NCI-H446 (cell line): ENCODE results near the gene L3MBTL2.
"Not testable (repeated sequence)": the region's sequence is repeated elsewhere in the genome, so short reads cannot be mapped to it uniquely, and the experiment has no call there.

ENCODE experiments used
- DNase-seq, 2 experiments: peaks; one replicate each; lab custom pipeline; 2025; lab: John Stamatoyannopoulos, UW

The L3MBTL2 gene

DNA sequence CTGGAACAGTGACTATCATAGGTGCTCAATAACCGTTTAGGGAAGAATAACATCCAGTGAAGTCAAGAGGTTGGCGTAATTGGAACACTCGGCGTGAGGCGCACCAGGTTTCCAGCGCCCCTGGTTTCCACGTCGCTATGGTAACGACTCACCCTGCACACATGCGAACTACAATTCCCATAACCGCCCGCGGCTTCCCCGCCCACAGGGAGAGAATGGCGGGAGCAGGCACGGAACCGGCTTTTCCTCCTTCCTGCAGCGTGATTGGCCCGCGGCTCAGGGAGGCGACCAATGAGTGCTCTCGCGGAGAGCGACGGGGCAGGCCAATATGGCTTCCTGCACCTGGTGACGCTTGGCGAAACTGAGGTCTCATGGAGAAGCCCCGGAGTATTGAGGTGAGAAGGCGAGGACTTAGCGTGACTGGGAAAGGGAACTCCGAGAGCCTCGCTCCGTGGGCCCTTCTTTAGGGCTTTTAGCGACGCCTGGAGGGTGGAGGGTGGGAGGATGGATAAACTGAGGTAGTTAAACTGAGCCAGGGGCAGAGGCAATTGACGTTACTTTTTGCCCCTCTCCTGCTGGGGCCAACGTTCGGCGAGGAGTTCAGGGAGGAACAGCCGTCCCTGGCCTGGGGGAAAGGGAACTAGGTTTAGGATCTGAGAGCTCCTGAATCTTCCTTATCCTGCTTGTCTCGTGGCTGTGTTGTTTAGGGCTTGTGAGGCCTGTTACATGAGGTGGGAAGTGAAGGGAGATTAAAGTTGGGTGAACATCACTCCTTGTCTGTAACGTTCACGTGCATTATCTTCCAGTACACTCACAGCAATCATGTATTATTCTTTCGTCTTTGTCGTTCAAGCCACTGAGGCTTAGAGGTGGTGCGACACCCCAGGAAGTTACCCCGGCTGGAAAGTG is at the start of gene L3MBTL2:
TSS of gene L3MBTL2 (plus strand) at position 321 of the 909 bp plus-strand sequence. CDS start at position 372, 51 bp downstream.
- peak; percentile 90 to 97 for DNase-seq

DNA sequence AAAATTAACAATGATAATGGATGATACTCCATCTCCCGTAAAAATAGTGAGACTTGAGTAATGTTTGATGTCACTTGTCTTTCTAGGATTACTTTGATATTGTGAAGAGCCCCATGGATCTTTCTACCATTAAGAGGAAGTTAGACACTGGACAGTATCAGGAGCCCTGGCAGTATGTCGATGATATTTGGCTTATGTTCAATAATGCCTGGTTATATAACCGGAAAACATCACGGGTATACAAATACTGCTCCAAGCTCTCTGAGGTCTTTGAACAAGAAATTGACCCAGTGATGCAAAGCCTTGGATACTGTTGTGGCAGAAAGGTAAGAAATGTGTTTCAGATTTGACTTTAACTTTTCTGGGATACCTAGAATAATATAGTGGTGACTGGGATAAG is 48.0 kb upstream of the L3MBTL2 start:
- DNase-seq = no peak

DNA sequence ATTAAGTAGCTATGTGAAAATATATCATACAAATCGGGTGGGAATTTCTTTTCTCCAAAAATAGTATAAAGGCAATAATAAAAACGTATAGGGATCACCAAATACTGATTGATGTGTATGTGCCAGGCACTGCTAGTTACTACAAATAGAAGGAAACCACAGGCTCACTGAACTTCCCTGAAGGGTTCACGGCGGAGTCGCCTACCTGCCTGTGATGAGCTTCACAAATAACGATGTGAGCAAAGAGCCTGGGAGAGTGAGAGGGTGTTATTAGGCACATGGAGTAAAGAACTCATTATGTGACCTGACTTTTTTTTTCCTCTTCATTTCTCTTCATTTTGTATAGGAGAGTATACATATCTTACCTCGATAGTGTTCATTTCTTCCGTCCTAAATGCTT is 36.0 kb upstream of the L3MBTL2 start:
- no peak for DNase-seq

DNA sequence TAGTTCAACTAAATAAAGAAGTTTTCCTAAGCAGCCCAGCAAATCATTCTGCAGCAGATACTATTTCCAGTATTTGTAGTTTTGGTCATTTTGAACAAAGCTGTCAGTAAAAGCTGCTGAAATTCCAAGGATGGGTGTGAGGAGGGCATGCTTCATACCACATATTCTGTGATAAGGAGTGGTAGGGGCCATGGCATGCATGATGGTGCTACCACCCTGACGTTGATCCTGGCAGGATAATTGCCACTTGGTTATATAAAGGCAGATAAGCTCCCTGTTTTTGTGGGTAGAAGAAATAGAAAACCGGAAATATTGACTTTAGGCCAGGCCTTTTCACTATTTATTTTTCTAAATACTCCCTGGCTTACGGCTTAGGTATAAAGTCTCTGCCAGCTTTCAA is 33.1 kb upstream of the L3MBTL2 start:
- no peak for DNase-seq

DNA sequence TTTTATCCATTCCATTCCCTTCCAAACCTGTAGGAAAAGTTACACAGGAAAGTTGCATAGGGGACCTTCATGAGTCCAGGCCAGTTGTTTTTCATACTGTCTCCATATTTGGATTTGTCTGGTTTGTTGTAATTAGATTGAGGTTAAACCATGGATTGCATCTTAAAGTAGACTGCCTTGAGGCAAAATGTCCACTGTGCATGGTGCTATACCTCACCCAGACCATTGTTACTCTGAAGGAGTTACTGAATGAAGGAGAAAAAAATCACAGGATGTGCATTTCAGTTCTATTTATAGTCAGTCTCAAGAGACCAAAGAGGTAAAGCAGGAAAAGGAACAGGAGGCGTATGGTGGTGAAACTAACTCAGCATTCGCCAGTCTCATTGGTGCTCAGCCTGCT is 29.6 kb upstream of the L3MBTL2 start:
- DNase-seq = no peak

GRCh38 chr22:41177040-41177621 is 28.0 kb upstream of the L3MBTL2 start:
- DNase-seq = no peak

- no peak for DNase-seq
Measured at GRCh38 chr22:41177622-41178424, 27.3 kb upstream of the L3MBTL2 start.

DNA sequence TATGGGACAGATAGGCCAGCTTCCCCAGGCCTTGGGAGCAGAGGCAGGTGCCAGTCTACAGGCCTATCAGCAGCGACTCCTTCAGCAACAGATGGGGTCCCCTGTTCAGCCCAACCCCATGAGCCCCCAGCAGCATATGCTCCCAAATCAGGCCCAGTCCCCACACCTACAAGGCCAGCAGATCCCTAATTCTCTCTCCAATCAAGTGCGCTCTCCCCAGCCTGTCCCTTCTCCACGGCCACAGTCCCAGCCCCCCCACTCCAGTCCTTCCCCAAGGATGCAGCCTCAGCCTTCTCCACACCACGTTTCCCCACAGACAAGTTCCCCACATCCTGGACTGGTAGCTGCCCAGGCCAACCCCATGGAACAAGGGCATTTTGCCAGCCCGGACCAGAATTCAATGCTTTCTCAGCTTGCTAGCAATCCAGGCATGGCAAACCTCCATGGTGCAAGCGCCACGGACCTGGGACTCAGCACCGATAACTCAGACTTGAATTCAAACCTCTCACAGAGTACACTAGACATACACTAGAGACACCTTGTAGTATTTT is 26.6 kb upstream of the L3MBTL2 start:
- no peak for DNase-seq

GRCh38 chr22:41180362-41180761 is 24.8 kb upstream of the L3MBTL2 start:
- not testable (repeated sequence) for DNase-seq

DNA sequence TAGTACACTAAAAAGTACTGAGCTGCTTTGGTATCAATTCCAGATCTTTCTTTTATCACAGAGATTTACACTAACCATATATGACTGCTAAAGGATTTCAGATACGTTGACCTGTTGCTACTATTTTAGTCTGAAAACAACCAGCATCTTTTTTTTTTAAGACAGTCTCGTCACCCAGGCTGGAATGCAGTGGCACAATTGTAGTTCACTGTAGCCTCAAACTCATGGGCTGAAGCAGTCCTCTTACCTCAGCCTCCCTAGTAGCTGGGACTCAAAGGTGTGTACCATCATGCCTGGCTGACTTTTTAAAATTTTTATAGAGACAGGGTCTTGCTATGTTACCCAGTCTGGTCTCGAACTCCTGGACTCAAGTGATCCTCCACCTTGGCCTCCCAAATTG is 24.2 kb upstream of the L3MBTL2 start:
- DNase-seq = no peak

DNA sequence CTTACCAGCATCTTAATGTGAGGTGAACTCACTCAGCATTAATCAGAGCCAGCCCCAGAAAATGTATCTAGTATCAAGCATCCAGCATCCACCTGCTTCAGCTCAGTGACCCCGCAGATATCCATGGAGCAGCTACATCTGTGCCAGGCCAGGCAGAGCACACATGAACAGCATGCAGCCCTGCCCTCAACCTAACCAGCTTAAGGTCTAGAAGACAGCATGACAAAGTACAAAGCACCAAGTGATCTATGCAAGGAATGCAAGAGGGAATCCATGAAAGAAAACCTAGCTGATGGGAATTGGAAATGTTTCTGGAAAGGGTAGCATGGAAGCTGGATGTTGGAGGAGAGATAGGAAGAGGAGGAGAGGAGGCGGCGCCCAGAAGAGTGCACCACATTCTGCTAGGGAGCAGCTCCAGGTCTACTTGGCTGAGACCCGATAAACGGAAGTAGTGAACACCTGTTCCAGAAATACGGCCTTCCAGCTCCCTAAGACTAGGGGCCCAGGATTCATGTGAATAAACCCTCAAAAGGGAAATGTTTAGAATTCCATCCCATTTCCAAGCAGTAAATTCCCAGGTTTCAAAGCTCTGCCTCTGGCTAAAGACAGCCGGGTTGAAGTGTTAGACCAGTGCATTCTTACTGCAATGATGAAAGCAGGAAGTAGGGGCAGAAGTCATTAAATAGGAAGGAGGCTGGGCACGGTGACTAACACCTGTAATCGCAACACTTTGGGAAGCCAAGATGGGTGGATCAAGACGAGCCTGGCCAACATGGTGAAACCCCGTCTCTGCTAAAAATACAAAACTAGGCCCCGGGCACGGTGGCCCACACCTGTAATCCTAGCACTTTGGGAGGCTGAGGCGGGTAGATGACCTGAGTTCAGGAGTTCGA is 23.5 kb upstream of the L3MBTL2 start:
- no peak for DNase-seq

DNA sequence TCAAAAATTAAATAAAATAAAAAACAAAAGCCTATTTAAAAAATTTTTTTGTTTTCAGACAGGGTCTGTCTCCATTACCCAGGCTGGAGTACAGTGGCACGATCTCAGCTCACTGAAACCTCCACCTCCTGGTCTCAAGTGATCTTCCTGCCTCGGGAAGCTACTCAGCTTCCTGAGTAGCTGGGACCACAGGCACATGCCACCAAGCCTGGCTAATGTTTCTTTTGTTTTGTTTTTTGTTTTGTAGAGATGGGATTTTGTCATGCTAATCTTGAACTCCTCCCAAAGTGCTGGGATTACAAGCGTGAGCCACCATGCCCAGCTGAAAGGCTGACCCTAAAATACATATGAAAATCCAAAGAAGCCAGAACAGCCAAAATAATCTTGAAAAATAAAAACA is 20.4 kb upstream of the L3MBTL2 start:
- no peak for DNase-seq

- DNase-seq = no peak
Measured at GRCh38 chr22:41191467-41191866, 13.6 kb upstream of the L3MBTL2 start.

DNA sequence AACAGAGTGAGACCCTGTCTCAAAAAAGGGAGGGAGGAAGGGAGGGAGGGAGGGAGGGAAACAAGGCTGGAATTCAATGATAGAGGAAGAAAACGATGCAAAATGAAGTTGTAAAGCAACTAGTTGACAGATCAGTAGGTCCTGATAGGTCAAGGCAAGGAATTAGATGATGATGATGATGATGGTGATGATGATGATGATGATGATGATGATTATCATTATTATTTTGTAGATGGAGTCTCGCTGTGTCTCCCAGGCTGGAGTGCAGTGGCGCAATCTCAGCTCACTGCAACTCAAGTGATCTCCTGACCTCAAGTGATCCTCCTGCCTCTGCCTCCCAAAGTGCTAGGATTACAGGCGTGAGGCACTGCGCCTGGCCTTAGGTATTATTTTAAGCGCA is 11.3 kb upstream of the L3MBTL2 start:
- no peak for DNase-seq

GRCh38 chr22:41197038-41197972 is 7.8 kb upstream of the L3MBTL2 start:
- DNase-seq = peak; percentile 44 to 80

GRCh38 chr22:41198027-41198580 is 7.0 kb upstream of the L3MBTL2 start:
- peak; percentile 12 to 37 for DNase-seq

DNA sequence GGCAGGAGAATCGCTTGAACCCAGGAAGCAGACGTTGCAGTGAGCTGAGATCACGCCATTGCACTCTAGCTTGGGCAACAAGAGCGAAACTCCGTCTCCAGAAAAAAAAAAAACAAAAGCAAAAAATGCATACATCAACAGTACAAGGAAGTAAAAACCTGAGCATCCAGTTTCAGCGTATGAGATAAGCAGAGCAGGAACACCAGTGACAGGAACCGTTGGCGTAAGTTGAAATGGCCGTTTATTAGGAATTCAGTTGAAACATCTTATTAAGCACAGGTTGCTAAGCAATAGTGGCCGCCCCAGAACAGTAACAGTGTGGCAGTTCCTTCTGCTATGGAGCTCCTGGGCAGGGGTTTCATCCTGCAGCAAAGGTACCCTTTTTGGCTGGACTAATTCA is 4.0 kb upstream of the L3MBTL2 start:
- DNase-seq = no peak

DNA sequence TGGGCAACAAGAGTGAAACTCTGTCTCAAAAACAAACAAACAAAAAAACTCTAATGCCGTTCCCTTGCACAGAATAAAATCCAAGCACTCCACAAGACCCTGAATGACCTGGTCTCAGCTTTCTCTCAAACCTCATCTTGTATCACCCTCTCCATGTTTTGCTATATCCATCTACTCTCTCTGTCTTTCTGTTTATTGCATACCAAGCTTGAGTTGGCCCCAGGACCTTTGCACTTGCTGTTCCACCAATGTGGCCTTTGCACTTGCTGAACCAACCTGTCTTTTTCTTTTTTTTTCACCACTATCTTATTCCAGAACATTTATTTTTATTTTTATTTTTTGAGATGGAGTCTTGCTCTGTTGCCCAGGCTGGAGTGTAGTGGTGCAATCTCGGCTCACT is 2.0 kb upstream of the L3MBTL2 start:
- DNase-seq = no peak

GRCh38 chr22:41204066-41204465 is 1.0 kb upstream of the L3MBTL2 start:
- DNase-seq = no peak

DNA sequence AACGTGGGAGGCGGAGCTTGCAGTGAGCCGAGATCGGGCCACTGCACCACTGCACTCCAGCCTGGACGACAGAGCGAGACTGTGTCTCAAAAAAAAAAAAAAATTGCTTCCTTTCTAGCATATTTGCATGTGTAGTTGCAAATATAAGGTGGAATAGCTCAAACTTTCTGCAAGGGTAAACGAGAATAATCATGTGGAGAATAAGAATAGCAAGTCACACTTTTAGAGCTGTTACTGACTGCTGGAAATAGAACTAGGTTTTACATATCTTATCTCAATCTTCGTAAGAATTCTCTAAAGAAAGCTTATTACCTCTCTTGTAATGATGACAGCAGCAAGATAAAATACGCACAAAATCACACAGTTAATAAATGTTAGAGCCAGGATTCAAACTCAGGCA is 1.6 kb downstream of the L3MBTL2 start:
- DNase-seq = no peak
